Stimulated activated CD8-positive, alpha-beta memory T cell treated with anti-CD3 and anti-CD28 coated beads, Interleukin-7, amount 100 ng/mL, for 1 hour (primary cell): ENCODE measurements around the gene ZNF862.

Source experiments
- DNase-seq, 2 donors: peaks; one replicate each; pipeline ENCODE4 v3.0.0-alpha.2; 2020; ENCODE audit warnings: low read depth in 2 of 2

ZNF862 gene

GRCh38 chr7:149811221-149811620 is 27.0 kb upstream of the ZNF862 start:
- DNase-seq: no peak

GRCh38 chr7:149811831-149812490 is 26.2 kb upstream of the ZNF862 start:
- DNase-seq: no peak

DNA sequence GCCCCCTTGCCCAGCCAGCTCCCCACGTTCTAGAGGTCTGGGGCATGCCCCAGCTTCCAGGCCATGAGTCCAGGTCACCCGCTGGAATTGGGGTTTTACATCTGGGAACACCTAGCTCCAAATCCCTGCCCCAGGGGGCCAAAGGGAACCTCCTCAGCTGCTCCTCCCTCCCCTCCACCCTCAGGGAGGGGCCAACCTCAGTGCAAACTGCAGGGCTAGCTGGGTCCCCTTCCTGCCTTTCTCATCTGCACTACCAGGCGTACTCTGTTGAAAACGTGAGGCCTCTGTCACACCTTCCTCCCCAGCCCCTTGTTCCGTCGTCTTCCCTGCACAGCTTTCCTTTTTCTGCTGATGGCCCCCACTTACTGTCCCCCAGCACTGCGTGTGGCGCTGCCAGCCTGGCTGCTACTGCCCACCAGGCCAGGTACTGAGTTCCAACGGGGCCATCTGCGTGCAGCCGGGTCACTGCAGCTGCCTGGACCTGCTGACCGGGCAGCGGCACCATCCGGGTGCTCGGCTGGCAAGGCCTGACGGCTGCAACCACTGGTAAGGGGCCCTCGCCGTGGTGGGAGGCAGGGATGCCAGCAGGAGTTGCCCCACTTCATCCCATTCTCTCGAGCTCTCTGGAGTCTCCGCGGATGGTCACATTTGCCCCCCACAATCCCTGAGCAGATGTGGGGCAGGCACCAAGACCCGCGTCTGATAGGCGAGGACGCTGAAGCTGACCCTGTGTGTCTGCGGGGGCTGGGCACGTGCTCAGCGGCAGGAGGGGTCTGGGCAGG is 24.7 kb upstream of the ZNF862 start:
- DNase-seq: no peak

DNA sequence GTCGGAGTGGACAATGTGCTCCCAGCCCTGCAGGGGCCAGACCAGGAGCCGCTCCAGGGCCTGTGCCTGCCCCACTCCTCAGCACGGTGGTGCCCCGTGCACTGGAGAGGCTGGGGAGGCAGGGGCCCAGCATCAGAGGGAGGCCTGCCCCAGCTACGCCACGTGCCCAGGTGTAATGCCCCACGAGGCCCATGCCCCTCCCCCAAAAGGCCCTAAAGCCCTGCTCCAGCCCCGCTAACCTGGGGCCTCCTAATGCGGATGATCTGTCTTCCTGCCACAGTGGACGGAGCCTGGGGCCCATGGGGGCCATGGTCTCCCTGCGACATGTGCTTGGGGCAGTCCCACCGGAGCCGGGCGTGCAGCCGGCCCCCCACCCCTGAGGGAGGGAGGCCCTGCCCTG is 23.7 kb upstream of the ZNF862 start:
- DNase-seq: no peak

GRCh38 chr7:149815121-149815520 is 23.1 kb upstream of the ZNF862 start:
- no peak for DNase-seq

- DNase-seq: no peak
These were observed 22.4 kb upstream of the ZNF862 start for GRCh38 chr7:149815661-149816266.

DNA sequence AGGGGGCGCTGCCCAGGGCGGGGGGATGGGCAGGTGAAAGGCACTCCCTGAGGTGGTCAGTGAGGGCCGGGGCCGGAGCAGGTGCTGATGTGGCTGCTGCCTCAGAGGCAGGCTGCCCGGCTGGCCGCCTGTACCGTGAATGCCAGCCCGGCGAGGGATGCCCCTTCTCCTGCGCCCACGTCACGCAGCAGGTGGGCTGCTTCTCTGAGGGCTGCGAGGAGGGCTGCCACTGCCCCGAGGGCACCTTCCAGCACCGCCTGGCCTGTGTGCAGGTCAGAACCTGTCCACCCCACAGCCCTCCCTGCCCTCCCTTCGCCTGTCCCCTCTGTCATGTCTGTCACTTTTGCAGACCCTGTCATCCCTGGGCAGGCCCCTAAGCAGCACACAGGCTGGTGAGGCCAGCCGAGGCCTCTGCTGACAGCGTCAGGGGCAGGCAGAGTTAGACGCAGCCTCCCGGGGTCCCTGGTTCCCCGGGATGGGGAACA is 21.9 kb upstream of the ZNF862 start:
- DNase-seq: no peak

GRCh38 chr7:149816794-149817193 is 21.4 kb upstream of the ZNF862 start:
- DNase-seq: no peak

DNA sequence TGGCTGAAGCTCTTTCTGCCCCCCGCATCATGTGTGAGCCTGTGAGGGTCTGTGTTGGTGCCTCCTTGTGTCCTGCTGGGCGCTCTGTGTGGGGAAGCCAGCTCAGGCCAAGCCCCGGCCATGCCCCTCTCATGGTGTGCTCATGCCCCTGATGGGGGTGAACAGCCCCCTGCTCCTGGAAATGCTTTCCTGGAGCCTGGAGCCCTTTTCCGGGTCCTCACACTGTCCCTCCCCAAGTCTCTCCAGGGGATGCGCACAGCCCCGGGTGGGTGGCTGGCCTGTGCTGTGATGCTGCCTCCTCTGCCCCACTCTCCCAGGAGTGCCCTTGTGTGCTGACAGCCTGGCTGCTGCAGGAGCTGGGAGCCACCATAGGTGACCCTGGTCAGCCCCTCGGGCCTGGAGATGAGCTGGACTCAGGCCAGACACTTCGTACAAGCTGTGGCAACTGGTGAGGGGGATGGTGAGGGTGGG is 20.8 kb upstream of the ZNF862 start:
- no peak for DNase-seq

GRCh38 chr7:149817836-149818535 is 20.2 kb upstream of the ZNF862 start:
- no peak for DNase-seq

DNA sequence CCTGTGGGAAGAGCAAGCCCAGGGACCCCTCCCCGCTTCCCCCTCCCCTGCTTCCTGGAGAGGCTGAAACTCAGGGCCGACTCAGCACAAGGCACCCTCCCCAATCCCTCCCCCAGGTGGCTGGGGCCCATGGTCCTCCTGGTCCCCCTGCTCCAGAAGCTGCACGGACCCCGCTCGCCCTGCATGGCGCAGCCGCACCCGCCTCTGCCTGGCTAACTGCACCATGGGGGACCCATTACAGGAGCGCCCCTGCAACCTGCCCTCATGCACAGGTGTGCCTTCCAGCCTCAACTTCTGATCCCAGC is 19.7 kb upstream of the ZNF862 start:
- DNase-seq: no peak

DNA sequence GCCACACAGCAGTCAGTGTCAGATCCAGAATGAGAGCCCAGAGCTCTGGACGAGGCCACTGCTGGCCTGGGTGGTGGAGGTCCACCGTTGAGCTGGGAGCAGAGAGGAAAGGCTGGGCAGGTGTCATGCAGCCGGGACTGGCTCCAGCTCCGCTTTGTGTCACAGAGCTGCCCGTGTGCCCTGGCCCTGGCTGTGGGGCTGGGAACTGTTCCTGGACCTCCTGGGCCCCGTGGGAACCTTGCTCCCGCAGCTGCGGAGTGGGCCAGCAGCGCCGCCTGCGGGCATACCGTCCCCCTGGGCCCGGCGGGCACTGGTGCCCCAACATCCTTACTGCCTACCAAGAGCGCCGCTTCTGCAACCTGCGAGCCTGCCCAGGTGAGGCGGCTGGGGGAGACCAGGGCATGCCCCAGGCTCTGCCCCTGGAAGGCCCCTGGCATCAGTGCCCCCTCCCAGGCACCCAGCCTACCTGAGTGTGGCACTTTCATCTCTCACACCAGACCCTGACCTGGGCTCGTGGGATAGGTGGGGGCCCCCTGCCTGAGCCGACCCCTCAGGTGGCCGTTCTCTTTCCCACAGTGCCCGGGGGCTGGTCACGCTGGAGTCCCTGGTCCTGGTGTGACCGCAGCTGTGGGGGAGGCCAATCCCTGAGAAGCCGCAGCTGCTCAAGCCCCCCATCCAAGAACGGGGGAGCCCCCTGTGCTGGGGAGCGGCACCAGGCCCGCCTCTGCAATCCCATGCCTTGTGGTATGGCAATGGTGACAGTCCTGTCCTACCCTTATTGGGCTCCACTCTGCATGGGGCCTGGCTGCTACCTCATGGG is 18.8 kb upstream of the ZNF862 start:
- DNase-seq: no peak

GRCh38 chr7:149819961-149820340 is 18.2 kb upstream of the ZNF862 start:
- no peak for DNase-seq

- DNase-seq: no peak
These were observed 17.5 kb upstream of the ZNF862 start for GRCh38 chr7:149820622-149821190.

DNA sequence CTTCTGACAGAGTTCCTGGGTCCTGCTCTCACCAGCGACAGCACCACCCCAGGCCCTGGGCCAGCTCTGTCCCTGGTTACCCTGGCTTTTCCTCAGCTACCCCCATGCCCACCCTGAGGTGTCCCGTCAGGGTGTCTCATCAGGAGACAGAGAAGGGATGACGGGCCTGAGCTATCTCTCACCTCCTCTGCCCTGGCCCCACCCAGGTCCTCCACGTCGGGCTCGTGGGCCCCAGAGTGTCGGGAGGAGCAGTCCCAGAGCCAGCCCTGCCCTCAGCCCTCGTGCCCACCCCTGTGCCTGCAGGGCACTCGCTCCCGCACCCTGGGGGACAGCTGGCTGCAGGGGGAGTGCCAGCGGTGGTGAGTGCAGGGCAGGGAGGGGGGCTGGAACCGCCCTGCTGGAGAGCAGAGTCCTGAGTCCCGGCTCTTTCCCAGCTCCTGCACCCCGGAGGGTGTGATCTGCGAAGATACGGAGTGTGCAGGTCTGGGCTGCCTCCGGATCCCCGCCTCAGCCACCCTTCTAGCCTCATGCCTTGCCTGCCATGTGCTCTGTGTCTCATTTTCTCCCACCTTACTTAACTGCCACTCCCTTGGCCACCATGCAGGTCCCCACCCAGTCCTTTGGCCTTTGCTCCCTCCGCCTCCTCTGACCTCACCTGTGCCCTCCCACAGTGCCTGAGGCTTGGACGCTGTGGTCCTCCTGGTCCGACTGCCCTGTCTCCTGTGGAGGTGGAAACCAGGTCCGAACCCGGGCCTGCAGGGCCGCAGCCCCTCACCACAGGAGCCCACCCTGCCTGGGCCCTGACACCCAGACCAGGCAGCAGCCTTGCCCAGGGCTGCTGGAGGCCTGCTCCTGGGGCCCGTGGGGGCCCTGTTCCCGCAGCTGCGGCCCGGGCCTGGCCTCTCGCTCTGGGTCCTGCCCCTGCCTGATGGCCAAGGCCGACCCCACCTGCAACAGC is 16.7 kb upstream of the ZNF862 start:
- no peak for DNase-seq

- DNase-seq: no peak
These were observed 15.7 kb upstream of the ZNF862 start for GRCh38 chr7:149822353-149822943.

- DNase-seq: no peak
These were observed 15.0 kb upstream of the ZNF862 start for GRCh38 chr7:149823191-149823630.

DNA sequence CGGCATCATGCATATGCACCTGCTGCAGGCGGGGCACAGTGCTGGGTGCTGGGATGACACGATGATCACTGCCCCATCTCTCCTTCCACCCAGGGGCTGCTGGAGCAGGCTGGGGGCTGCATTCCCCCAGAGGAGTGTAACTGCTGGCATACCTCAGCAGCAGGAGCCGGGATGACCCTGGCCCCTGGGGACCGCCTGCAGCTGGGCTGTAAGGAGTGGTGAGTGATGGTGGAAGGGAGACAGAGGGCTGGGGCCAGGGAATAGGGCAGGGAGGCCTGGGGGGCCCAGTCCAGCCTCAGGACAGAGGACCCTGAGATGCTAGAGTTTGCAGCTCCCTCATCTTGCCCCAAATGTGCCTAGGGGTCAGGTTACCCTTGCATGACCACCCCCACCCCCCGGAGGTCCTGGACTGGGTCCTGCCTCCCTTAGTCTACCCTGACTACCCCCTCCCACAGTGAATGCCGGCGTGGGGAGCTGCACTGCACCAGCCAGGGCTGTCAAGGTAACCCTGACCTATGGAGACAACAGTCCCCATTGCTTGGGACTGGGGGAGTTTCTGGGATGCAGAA is 14.5 kb upstream of the ZNF862 start:
- no peak for DNase-seq

DNA sequence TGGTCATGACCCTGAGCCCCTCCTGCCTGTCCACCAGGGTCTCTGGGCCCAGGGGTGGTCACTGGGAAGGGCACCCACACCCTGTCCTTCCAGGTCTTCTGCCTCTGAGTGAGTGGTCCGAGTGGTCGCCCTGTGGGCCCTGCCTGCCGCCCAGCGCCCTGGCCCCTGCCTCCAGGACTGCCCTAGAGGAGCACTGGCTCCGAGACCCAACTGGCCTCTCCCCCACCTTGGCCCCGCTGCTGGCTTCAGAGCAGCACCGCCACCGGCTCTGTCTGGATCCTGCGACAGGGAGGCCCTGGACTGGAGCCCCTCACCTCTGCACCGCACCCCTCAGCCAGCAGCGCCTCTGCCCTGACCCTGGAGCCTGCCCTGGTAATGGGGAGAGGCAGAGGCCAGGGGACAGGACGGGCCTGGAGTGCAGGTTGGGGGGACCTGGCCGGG is 13.9 kb upstream of the ZNF862 start:
- DNase-seq: no peak
